Brain microvascular endothelial cell (primary cell): Measurements from ENCODE around the gene COL16A1.

Experiments
- DNase-seq: peaks from one replicate; pipeline ENCODE4 v3.0.0-alpha.2; 2020
- H3K27ac ChIP-seq: fragments of 250-450 bp; sonication (Bioruptor Pico); 2 replicates; pipeline ENCODE4 v1.5.1; 2020; ENCODE audit warnings: mild to moderate bottlenecking, moderate library complexity
- H3K27me3 ChIP-seq: fragments of 250-450 bp; sonication (Bioruptor Pico); replicated peaks from 2 replicates; pipeline ENCODE4 v1.5.1; 2020; ENCODE audit warnings: mild to moderate bottlenecking
- H3K36me3 ChIP-seq: fragments of 250-450 bp; sonication (Bioruptor Pico); replicated peaks from 2 replicates; pipeline ENCODE4 v1.5.1; 2020; ENCODE audit warnings: mild to moderate bottlenecking
- H3K4me3 ChIP-seq: 2 replicates; pipeline ENCODE4 v1.5.1; 2011; ENCODE audit warnings: low read depth, mild to moderate bottlenecking, control low read depth, low read length, moderate library complexity
- in situ Hi-C: cut with HindIII; loops from 2 replicates; pipeline ENCODE4 v1.10.0; 2017; ENCODE audit warnings: low sequenced_read_pairs, low pct_ligation_motif_present
- TF ChIP-seq, protein P1 (sequence below): IDR thresholded peaks from 2 replicates; pipeline ENCODE4 v1.5.1; 2011; ENCODE audit warnings: low read depth, mild to moderate bottlenecking, moderate library complexity, low read length, control low read depth, inconsistent platforms; ENCODE audit errors: missing control alignments

Gene COL16A1

GRCh38 chr1:31640179-31640578 is 63.6 kb downstream of the COL16A1 start:
- no peak for DNase-seq
- in situ Hi-C loops = no loop called here
- no peak overlapping the region for H3K4me3 ChIP-seq
- TF ChIP-seq, protein P1, sequence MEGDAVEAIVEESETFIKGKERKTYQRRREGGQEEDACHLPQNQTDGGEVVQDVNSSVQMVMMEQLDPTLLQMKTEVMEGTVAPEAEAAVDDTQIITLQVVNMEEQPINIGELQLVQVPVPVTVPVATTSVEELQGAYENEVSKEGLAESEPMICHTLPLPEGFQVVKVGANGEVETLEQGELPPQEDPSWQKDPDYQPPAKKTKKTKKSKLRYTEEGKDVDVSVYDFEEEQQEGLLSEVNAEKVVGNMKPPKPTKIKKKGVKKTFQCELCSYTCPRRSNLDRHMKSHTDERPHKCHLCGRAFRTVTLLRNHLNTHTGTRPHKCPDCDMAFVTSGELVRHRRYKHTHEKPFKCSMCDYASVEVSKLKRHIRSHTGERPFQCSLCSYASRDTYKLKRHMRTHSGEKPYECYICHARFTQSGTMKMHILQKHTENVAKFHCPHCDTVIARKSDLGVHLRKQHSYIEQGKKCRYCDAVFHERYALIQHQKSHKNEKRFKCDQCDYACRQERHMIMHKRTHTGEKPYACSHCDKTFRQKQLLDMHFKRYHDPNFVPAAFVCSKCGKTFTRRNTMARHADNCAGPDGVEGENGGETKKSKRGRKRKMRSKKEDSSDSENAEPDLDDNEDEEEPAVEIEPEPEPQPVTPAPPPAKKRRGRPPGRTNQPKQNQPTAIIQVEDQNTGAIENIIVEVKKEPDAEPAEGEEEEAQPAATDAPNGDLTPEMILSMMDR = no peak
- H3K36me3 ChIP-seq = no peaks in the 10 kb centered on the region
- no peak overlapping the region for H3K27ac ChIP-seq
- no peaks in the 10 kb centered on the region for H3K27me3 ChIP-seq

DNA sequence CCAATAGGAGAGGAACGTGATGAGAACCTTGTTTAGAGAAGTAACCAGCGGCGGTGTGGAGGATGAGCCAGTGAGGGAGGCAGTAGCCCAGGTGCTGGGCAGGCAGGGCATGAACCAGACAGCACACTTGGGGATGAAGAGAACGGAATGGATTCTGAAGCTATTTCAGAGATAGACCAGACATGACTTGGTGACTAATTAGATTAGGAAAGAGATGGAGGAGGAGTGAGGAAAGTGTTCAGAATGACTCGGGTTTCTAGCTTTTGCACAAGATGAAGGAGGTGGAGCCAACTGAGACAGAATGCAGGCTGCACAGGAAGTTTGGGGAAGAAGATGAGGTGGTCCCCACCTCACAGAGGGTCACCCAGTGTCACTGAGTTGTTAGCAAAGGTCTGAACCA is 64.3 kb downstream of the COL16A1 start:
- TF ChIP-seq, protein P1 = no peak
- Histone ChIP-seq H3K27me3 (no peaks in the 10 kb centered on the region), H3K4me3 (no peak overlapping the region), H3K36me3 (peaks cover 4% of the 10 kb centered on the region), H3K27ac (peak overlapping the region; percentile 40)
- DNase-seq = peak; percentile 47
- in situ Hi-C loops = no loop called here

GRCh38 chr1:31637915-31638673 is 65.7 kb downstream of the COL16A1 start:
- H3K4me3 ChIP-seq = no peak overlapping the region
- no peak overlapping the region for H3K27ac ChIP-seq

GRCh38 chr1:31633117-31633516 is 70.7 kb downstream of the COL16A1 start:
- H3K27me3 ChIP-seq = no peaks in the 10 kb centered on the region
- H3K4me3 ChIP-seq = no peak overlapping the region
- peaks cover 39% of the 10 kb centered on the region for H3K36me3 ChIP-seq
- no peak overlapping the region for H3K27ac ChIP-seq
- DNase-seq = peak; percentile 38
- in situ Hi-C loops = no loop called here
- TF ChIP-seq, protein P1 = peak; percentile 77

More at GRCh38 chr1:31637915-31638673, 65.7 kb downstream of the COL16A1 start:
- peaks cover 11% of the 10 kb centered on the region for H3K36me3 ChIP-seq
- in situ Hi-C loops = no loop called here
- TF ChIP-seq, protein P1 = no peak
- DNase-seq = no peak
- H3K27me3 ChIP-seq = no peaks in the 10 kb centered on the region

DNA sequence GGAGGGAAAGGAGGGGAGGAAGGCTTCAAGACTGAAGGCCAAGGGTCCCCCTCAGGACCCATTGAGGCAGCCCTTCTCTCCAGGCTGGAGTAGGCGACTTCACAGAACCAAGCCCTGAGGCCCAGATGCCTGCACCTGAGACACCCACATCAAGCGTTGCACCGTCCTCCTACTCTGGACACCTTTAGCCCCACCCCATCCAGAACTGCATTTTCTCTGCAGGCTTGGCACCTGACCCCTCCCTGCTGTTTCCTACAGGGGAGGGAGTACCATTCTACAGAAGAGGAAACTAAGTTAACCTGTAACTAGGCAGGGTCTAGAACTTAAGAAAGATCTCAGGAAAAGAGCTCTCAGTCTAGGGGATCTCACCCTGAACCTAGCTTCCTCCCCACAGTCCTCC is 71.2 kb downstream of the COL16A1 start:
- Histone ChIP-seq H3K27me3 (no peaks in the 10 kb centered on the region), H3K27ac (no peak overlapping the region), H3K36me3 (peaks cover 40% of the 10 kb centered on the region), H3K4me3 (no peak overlapping the region)
- in situ Hi-C loops = no loop called here
- TF ChIP-seq, protein P1 = no peak
- DNase-seq = no peak
